Common myeloid progenitor, CD34-positive (primary cell): Measurements from ENCODE around the gene SDK1.
A peak's percentile ranks its signal among the peaks of the same experiment; 100 is the strongest.

Source experiments
- CTCF ChIA-PET: fragments of 350-600 bp; sonication (Branson Sonifier 250); formaldehyde crosslinking; loops from one replicate; lab custom pipeline; 2021; ENCODE audit warnings: antibody characterized with exemption; lab: Charles Lee
- POLR2A ChIA-PET: fragments of 350-600 bp; sonication (Branson Sonifier 250); formaldehyde crosslinking; loops from one replicate; lab custom pipeline; 2021; ENCODE audit warnings: antibody characterized with exemption; lab: Charles Lee
- DNase-seq, 3 donors: peaks; one replicate each; pipeline versions ENCODE4 v3.0.0 to v3.0.0-alpha.2; 2013
- H3K27ac ChIP-seq, 2 experiments: 1 replicate in 1 of 2; 2 replicates in 1 of 2; pipeline ENCODE4 v1.7.0; 2013; ENCODE audit warnings: inconsistent platforms in 2 of 2, low read length in 2 of 2, mild to moderate bottlenecking in 2 of 2, low read depth in 1 of 2, moderate library complexity in 1 of 2; ENCODE audit not compliant: severe bottlenecking in 2 of 2, insufficient read depth in 1 of 2, poor library complexity in 1 of 2
- H3K27me3 ChIP-seq, 5 experiments: replicated peaks in 2 of 5; 1 replicate in 3 of 5; 2 replicates in 2 of 5; pipeline versions ENCODE4 v1.6.1 to v1.7.0; 2013; ENCODE audit warnings: low read length in 4 of 5, mild to moderate bottlenecking in 2 of 5, moderate library complexity in 2 of 5, inconsistent platforms in 1 of 5; ENCODE audit not compliant: insufficient read depth in 5 of 5, control insufficient read depth in 4 of 5
- H3K36me3 ChIP-seq, 4 experiments: 1 replicate in 2 of 4; 2 replicates in 2 of 4; pipeline versions ENCODE4 v1.6.1 to v1.7.0; 2013; ENCODE audit warnings: low read length in 3 of 4, control low read depth in 1 of 4, mild to moderate bottlenecking in 1 of 4; ENCODE audit not compliant: control insufficient read depth in 4 of 4, insufficient read depth in 4 of 4
- H3K4me1 ChIP-seq, 4 experiments: 1 replicate in 3 of 4; 2 replicates in 1 of 4; pipeline versions ENCODE4 v1.6.1 to v1.7.1; 2013; ENCODE audit warnings: low read length in 3 of 4, mild to moderate bottlenecking in 3 of 4, control low read depth in 1 of 4, inconsistent platforms in 1 of 4, moderate library complexity in 1 of 4; ENCODE audit not compliant: control insufficient read depth in 4 of 4, insufficient read depth in 4 of 4; ENCODE audit errors: control extremely low read depth in 1 of 4
- H3K4me3 ChIP-seq, 7 experiments: 1 replicate in 4 of 7; 2 replicates in 3 of 7; pipeline versions ENCODE4 v1.5.1 to v1.7.0; 2013; ENCODE audit warnings: mild to moderate bottlenecking in 7 of 7, low read length in 6 of 7, moderate library complexity in 6 of 7, inconsistent platforms in 2 of 7, low read depth in 2 of 7, control low read depth in 1 of 7; ENCODE audit not compliant: insufficient read depth in 4 of 7, control insufficient read depth in 1 of 7; ENCODE audit errors: extremely low read depth in 1 of 7
- H3K9me3 ChIP-seq, 5 experiments: 1 replicate in 4 of 5; 2 replicates in 1 of 5; pipeline versions ENCODE4 v1.6.1 to v1.7.1; 2013; ENCODE audit warnings: low read length in 4 of 5, mild to moderate bottlenecking in 2 of 5, inconsistent platforms in 1 of 5, low read depth in 1 of 5, moderate library complexity in 1 of 5; ENCODE audit not compliant: control insufficient read depth in 4 of 5, insufficient read depth in 2 of 5; ENCODE audit errors: control extremely low read depth in 1 of 5
- WGBS: methylation state at CpG from one replicate; pipeline ENCODE4 v1.1.5; 2013; ENCODE audit not compliant: insufficient coverage; 5-methylcytosine and 5-hydroxymethylcytosine counted together

SDK1 gene

GRCh38 chr7:3399858-3400257 lies 98.8 kb downstream of the SDK1 start:
- H3K36me3 ChIP-seq = no peaks in the 10 kb centered on the region
- WGBS = 65% methylated on average over 2 of the region's 2 CpGs
- no peak overlapping the region for H3K27ac ChIP-seq
- no peaks in the 10 kb centered on the region for H3K4me1 ChIP-seq
- no peaks in the 10 kb centered on the region for H3K27me3 ChIP-seq
- ChIA-PET CTCF (interaction anchor here (0.7 to 1.5 kb wide), 7 partner anchors 9 to 535 kb away, joined by 3 to 6 read pairs (median 5); partner anchors contain the start of gene SDK1), POLR2A (no interaction called here)
- H3K9me3 ChIP-seq = peaks cover 0 to 9% (median 4%) of the 10 kb centered on the region in 5 experiments
- DNase-seq = peak; percentile 36 to 61 (median 58)
- no peak overlapping the region for H3K4me3 ChIP-seq

- POLR2A ChIA-PET = no interaction called here
- H3K4me3 ChIP-seq = no peak overlapping the region
- H3K27ac ChIP-seq = no peak overlapping the region
- no peaks in the 10 kb centered on the region for H3K36me3 ChIP-seq
- DNase-seq = peak in 1 of 3 donors; percentile 3
- WGBS = 100% methylated on average over 1 of the region's 1 CpG
- H3K9me3 ChIP-seq = no peaks in the 10 kb centered on the region
- no peaks in the 10 kb centered on the region for H3K27me3 ChIP-seq
- peaks cover 0 to 6% (median 2%) of the 10 kb centered on the region in 4 experiments for H3K4me1 ChIP-seq
- CTCF ChIA-PET = interaction anchor here (1.3 kb wide), 1 partner anchor 28 kb away, joined by 3 read pairs; no protein-coding TSS in a partner anchor
These were observed 103.4 kb downstream of the SDK1 start for GRCh38 chr7:3404501-3404900.

DNA sequence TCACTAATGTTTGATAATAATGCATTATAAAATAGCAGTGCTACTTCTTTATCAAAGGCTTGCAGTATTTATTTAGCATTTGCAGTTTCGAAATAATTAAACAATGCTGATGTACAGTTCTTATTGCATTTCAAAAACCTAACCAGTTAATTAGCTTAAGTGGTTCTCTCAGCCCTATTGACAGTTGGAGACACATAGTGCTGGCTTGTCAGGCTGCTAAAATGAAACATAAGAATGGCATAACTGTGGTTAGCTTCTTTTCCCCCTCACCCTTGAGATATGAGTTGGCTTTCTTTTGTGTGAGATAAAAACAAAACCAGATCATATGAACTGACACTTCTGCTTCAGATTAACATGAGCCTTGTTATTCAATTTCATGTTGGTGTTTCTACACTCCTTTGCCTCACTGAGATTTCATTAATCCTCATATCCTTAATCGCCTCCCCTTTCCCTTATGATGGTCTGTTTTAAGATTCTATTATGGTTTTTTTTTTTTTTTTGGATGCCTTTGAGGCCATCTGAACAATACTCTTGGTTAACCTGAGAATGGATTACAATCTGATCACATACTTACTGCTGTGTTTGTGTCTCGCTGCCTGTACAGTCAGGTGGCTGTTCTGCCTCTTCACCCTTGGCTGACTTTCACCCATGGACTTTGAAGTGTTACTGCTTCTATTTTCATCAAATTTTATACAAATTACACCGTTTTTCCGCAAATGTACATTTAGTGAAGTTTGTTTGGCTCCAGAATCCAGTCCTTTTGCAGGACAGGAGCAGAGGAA lies 108.0 kb downstream of the SDK1 start:
- Histone ChIP-seq H3K27ac (no peak overlapping the region), H3K36me3 (no peaks in the 10 kb centered on the region), H3K27me3 (peaks cover 0 to 4% (median 0%) of the 10 kb centered on the region in 5 experiments), H3K9me3 (no peaks in the 10 kb centered on the region), H3K4me3 (no peak overlapping the region), H3K4me1 (peaks cover 0 to 6% (median 2%) of the 10 kb centered on the region in 4 experiments)
- ChIA-PET CTCF (interaction anchor here (2.3 kb wide), 1 partner anchor 9 kb away, joined by 5 read pairs; no protein-coding TSS in a partner anchor), POLR2A (no interaction called here)
- 100% methylated on average over 1 of the region's 5 CpGs for WGBS
- peak; percentile 1 to 68 (median 48) for DNase-seq

- no peaks in the 10 kb centered on the region for H3K9me3 ChIP-seq
- WGBS = 100% methylated on average over 1 of the region's 2 CpGs
- POLR2A ChIA-PET = no interaction called here
- peaks cover 0 to 4% (median 1%) of the 10 kb centered on the region in 5 experiments for H3K27me3 ChIP-seq
- peaks cover 0 to 6% (median 2%) of the 10 kb centered on the region in 4 experiments for H3K4me1 ChIP-seq
- H3K4me3 ChIP-seq = no peak overlapping the region
- no peak for DNase-seq
- no peak overlapping the region for H3K27ac ChIP-seq
- H3K36me3 ChIP-seq = no peaks in the 10 kb centered on the region
- CTCF ChIA-PET = no interaction called here
These were observed 111.8 kb downstream of the SDK1 start for GRCh38 chr7:3412871-3413270.

DNA sequence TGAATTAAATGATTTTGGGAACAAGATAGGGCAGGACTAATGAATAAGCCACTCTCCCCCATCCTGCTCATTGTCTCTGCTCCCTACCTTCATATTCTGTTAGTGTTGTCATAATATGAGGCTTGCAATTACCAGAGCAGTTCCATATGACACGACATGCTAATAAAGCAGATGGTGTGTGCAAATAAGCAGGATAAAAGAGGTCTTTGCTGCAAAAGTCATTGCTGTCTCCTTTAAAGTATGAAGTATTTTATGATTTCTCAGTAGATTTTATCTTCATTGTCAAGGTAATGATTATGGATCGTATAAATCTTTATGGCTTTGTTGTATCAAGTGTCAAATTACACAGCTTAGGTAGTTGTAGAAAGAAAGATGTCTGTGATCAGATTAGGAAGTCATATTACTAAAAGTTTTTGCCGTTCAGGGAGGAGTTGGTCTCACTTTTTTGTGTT lies 114.8 kb downstream of the SDK1 start:
- no peak overlapping the region for H3K27ac ChIP-seq
- 93% methylated on average over 2 of the region's 3 CpGs for WGBS
- ChIA-PET POLR2A (no interaction called here), CTCF (no interaction called here)
- DNase-seq = no peak
- no peak overlapping the region for H3K4me3 ChIP-seq
- no peaks in the 10 kb centered on the region for H3K36me3 ChIP-seq
- no peaks in the 10 kb centered on the region for H3K9me3 ChIP-seq
- H3K4me1 ChIP-seq = no peaks in the 10 kb centered on the region
- H3K27me3 ChIP-seq = peaks cover 0 to 8% (median 2%) of the 10 kb centered on the region in 5 experiments

DNA sequence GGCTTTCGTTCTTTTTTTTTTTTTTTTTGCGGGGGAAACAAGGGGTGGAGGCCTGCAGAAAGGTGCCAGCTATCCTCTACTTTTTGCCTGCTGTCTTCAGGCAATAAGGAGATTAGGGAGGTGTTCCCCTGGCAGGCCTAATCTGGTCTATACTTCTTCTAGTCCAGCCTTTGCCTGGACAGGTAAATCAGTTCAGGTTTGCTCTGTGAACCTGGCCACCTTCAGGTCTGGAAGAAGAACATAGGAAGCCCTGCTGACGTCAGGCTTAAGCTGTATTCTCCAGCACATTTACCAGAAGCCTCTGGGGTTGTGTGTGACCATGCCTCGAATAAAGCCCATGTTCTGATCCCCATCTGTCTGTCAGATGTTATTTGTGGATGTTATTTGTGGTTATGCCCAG lies 115.4 kb downstream of the SDK1 start:
- H3K4me1 ChIP-seq = no peaks in the 10 kb centered on the region
- ChIA-PET CTCF (no interaction called here), POLR2A (no interaction called here)
- no peak overlapping the region for H3K4me3 ChIP-seq
- DNase-seq = no peak
- no peak overlapping the region for H3K27ac ChIP-seq
- no peaks in the 10 kb centered on the region for H3K36me3 ChIP-seq
- H3K27me3 ChIP-seq = peaks cover 0 to 6% (median 2%) of the 10 kb centered on the region in 5 experiments
- peaks cover 0 to under 1% (median 0%) of the 10 kb centered on the region in 5 experiments for H3K9me3 ChIP-seq
- 97% methylated on average over 2 of the region's 4 CpGs for WGBS

DNA sequence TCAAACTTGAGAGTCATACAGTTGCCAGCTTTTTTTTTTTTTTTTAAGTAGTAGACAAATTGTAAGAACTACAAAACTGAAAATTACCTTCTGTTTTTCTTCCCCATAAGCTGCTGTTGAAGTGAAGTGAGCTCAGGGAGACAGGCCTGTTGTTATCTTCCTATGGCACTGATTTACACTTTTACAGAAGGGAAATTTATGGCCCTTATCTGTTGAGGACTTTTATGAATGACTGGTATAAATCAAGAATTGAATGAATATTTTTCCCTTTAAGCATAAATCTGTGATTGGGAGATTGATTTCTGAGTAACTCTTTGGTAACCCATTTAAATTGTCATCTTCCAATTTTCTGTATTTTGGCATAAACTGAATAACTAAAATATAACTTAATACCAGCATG lies 124.0 kb downstream of the SDK1 start:
- Histone ChIP-seq H3K27ac (no peak overlapping the region), H3K9me3 (peaks cover 0 to 5% (median 0%) of the 10 kb centered on the region in 5 experiments), H3K4me1 (no peaks in the 10 kb centered on the region), H3K36me3 (no peaks in the 10 kb centered on the region), H3K27me3 (peaks cover 0 to 3% (median 0%) of the 10 kb centered on the region in 5 experiments), H3K4me3 (no peak overlapping the region)
- no peak for DNase-seq
- POLR2A ChIA-PET = no interaction called here
- CTCF ChIA-PET = no interaction called here
